ENCODE measurements around the gene NUAK1.

The NUAK1 gene

GRCh38 chr12:106027286-106027685, 111.5 kb downstream of the NUAK1 start:
- TF ChIP-seq, protein P1, sequence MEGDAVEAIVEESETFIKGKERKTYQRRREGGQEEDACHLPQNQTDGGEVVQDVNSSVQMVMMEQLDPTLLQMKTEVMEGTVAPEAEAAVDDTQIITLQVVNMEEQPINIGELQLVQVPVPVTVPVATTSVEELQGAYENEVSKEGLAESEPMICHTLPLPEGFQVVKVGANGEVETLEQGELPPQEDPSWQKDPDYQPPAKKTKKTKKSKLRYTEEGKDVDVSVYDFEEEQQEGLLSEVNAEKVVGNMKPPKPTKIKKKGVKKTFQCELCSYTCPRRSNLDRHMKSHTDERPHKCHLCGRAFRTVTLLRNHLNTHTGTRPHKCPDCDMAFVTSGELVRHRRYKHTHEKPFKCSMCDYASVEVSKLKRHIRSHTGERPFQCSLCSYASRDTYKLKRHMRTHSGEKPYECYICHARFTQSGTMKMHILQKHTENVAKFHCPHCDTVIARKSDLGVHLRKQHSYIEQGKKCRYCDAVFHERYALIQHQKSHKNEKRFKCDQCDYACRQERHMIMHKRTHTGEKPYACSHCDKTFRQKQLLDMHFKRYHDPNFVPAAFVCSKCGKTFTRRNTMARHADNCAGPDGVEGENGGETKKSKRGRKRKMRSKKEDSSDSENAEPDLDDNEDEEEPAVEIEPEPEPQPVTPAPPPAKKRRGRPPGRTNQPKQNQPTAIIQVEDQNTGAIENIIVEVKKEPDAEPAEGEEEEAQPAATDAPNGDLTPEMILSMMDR (IDR thresholded peaks at IDR 0.05; ENCODE audit: low read depth, low read length): no peak
- no peak overlapping the region for H3K4me3 ChIP-seq (ENCODE audit: low read depth, low read length)

GRCh38 chr12:106025129-106025528, 113.6 kb downstream of the NUAK1 start:
- H3K4me3 ChIP-seq (ENCODE audit: low read depth, low read length): no peak overlapping the region
- TF ChIP-seq, protein P1 (IDR thresholded peaks at IDR 0.05; ENCODE audit: low read depth, low read length): no peak

DNA sequence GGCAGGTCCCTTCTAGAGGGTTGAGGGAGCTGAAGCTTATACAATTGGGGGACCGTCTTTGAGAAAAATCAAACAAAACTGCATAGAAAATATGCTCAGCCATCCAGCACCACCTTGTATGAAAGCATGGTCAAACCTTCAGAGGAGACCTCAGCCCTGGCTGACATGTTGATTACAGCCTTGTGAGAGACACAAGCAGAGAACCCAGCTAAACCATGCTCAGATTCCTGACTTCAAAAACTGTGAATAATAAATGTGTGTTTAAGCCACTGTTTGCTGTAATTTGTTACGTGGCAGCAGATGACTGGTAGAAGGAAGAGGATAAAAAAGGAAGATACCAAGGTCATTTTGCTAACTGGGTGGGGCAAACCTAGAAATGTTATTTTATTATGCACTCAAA, 115.7 kb downstream of the NUAK1 start:
- TF ChIP-seq, protein P1 (IDR thresholded peaks at IDR 0.05; ENCODE audit: low read depth, low read length): no peak
- no peak overlapping the region for H3K4me3 ChIP-seq (ENCODE audit: low read depth, low read length)

- no peak overlapping the region for H3K4me3 ChIP-seq (ENCODE audit: low read depth, low read length)
- TF ChIP-seq, protein P1 (IDR thresholded peaks at IDR 0.05; ENCODE audit: low read depth, low read length): no peak
Observed at GRCh38 chr12:106022568-106023012, 116.2 kb downstream of the NUAK1 start.

- TF ChIP-seq, protein P1 (IDR thresholded peaks at IDR 0.05; ENCODE audit: low read depth, low read length): no peak
- no peak overlapping the region for H3K4me3 ChIP-seq (ENCODE audit: low read depth, low read length)
Observed at GRCh38 chr12:106021516-106021915, 117.2 kb downstream of the NUAK1 start.

DNA sequence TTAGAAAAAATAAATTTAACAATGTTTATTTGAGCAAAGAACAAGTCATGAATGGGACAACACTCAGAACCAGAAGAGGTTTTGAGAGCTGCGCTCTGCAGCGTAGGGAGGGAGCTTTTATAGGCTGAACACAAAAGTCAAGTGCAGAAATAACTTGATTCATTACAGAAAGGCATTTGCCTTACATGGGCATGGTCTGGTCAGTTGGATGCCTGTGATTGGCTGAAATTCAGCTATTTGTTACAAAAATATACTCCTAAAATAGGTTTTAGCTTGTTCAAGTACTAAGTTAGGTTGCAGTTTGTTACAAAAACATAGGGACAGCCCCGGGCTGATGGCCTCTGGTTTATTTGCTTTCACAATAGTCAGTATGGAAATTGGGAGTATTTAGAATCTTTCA, 118.0 kb downstream of the NUAK1 start:
- no peak overlapping the region for H3K4me3 ChIP-seq (ENCODE audit: low read depth, low read length)
- TF ChIP-seq, protein P1 (IDR thresholded peaks at IDR 0.05; ENCODE audit: low read depth, low read length): no peak

- TF ChIP-seq, protein P1 (IDR thresholded peaks at IDR 0.05; ENCODE audit: low read depth, low read length): no peak
- no peak overlapping the region for H3K4me3 ChIP-seq (ENCODE audit: low read depth, low read length)
Observed at GRCh38 chr12:106019144-106019543, 119.6 kb downstream of the NUAK1 start.

Measured in WI38 (cell line).